Neural crest cell (in vitro differentiated cells): ENCODE measurements around the gene NR2F6. TPM values are rescaled to one million over a fixed set of nuclear protein-coding genes. Genes with fewer than 3 reads are reported as not detected.
A peak's percentile ranks its signal among the peaks of the same experiment; 100 is the strongest.

ENCODE experiments used
- DNase-seq: peaks from one replicate; pipeline ENCODE4 v3.0.0; 2021; ENCODE audit warnings: low read depth, mixed read lengths, low spot score
- H3K27ac Mint-ChIP-seq: one replicate; pipeline ENCODE4 v1.8.0; 2021; ENCODE audit warnings: mild to moderate bottlenecking, mixed read lengths; ENCODE audit not compliant: unreplicated experiment
- H3K27me3 Mint-ChIP-seq: 2 replicates; pipeline ENCODE4 v1.8.0; 2021; ENCODE audit warnings: low read depth, mild to moderate bottlenecking, mixed read lengths
- H3K36me3 Mint-ChIP-seq: 2 replicates; pipeline ENCODE4 v1.8.0; 2021; ENCODE audit warnings: low read depth, mild to moderate bottlenecking, mixed read lengths
- H3K4me1 Mint-ChIP-seq: 2 replicates; pipeline ENCODE4 v1.8.0; 2021; ENCODE audit warnings: mixed read lengths
- H3K4me3 Mint-ChIP-seq: one replicate; pipeline ENCODE4 v1.8.0; 2021; ENCODE audit warnings: mild to moderate bottlenecking, mixed read lengths
- H3K9me3 Mint-ChIP-seq: 2 replicates; pipeline ENCODE4 v1.8.0; 2021; ENCODE audit warnings: mixed read lengths
- CTCF ChIP-seq: fragments of 200-600 bp; sonication (generic); conservative IDR thresholded peaks from 2 replicates; pipeline ENCODE4 v1.5.0; 2021; ENCODE audit warnings: antibody characterized with exemption, mild to moderate bottlenecking
- total RNA-seq: library from RNA; stranded (reverse); gene quantifications from 2 replicates; pipeline ENCODE4 v1.2.1, GENCODE V29; 2021

Gene NR2F6
- total RNA-seq, 1 donor from 2014 or later: 57.6 TPM

GRCh38 chr19:17211547-17212446, 33.9 kb downstream of the NR2F6 start:
- Mint-ChIP-seq H3K27ac (no peak overlapping the region), H3K36me3 (peaks cover 21% of the 10 kb centered on the region), H3K9me3 (no peaks in the 10 kb centered on the region), H3K4me1 (peaks cover 16% of the 10 kb centered on the region), H3K27me3 (peaks cover 3% of the 10 kb centered on the region), H3K4me3 (peak overlapping the region; percentile 1)
- TF ChIP-seq CTCF: no peak
- no peak for DNase-seq

GRCh38 chr19:17210296-17210695, 35.4 kb downstream of the NR2F6 start:
- no peak for TF ChIP-seq CTCF
- Mint-ChIP-seq H3K27ac (no peak overlapping the region), H3K9me3 (no peaks in the 10 kb centered on the region), H3K27me3 (peaks cover 3% of the 10 kb centered on the region), H3K4me3 (no peak overlapping the region), H3K36me3 (peaks cover 21% of the 10 kb centered on the region), H3K4me1 (peaks cover 9% of the 10 kb centered on the region)
- no peak for DNase-seq

GRCh38 chr19:17209126-17210036, 36.3 kb downstream of the NR2F6 start:
- H3K27ac Mint-ChIP-seq: no peak overlapping the region
- TF ChIP-seq CTCF: no peak
- peaks cover under 1% of the 10 kb centered on the region for H3K4me1 Mint-ChIP-seq
- no peaks in the 10 kb centered on the region for H3K27me3 Mint-ChIP-seq
- peak overlapping the region; percentile 29 for H3K4me3 Mint-ChIP-seq
- peak; percentile 31 for DNase-seq
- H3K9me3 Mint-ChIP-seq: no peaks in the 10 kb centered on the region
- peaks cover 21% of the 10 kb centered on the region for H3K36me3 Mint-ChIP-seq

- Mint-ChIP-seq H3K27me3 (no peaks in the 10 kb centered on the region), H3K4me3 (no peak overlapping the region), H3K4me1 (no peaks in the 10 kb centered on the region), H3K36me3 (peaks cover 25% of the 10 kb centered on the region), H3K9me3 (no peaks in the 10 kb centered on the region), H3K27ac (no peak overlapping the region)
- DNase-seq: no peak
- no peak for TF ChIP-seq CTCF
These were observed 38.8 kb downstream of the NR2F6 start for GRCh38 chr19:17206736-17207581.
